Middle frontal gyrus (tissue), 1 donor: ENCODE measurements around the gene CACNA1G.

Experiments used
- DNase-seq: peaks from one replicate; pipeline ENCODE4 v3.0.0-alpha.2; 2015; ENCODE audit warnings: low spot score; ENCODE audit errors: extremely low spot score

The CACNA1G gene

GRCh38 chr17:50586421-50587247 lies 26.1 kb downstream of the CACNA1G start:
- no peak for DNase-seq

DNA sequence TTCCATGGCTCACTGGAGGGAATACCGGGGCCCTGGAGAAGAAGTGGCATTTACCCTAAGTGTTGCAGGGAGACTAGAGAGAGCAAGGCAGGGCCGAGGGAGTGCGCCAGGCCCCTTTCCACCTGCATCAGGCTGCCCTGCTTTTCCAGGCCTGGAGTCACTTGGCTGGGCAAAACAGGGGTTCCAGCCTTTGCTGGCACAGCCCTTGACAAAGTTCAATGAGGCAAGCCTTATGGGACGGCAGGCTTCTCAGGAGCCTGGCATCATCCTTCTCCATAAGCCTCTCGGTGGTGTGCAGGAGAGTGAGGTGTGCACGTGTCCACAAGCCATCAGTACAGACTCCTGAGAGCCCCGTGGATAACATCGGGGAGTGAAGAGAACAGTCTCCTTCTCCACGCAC lies 27.1 kb downstream of the CACNA1G start:
- DNase-seq, result no peak

GRCh38 chr17:50588391-50589049 lies 28.0 kb downstream of the CACNA1G start:
- DNase-seq, result no peak

DNA sequence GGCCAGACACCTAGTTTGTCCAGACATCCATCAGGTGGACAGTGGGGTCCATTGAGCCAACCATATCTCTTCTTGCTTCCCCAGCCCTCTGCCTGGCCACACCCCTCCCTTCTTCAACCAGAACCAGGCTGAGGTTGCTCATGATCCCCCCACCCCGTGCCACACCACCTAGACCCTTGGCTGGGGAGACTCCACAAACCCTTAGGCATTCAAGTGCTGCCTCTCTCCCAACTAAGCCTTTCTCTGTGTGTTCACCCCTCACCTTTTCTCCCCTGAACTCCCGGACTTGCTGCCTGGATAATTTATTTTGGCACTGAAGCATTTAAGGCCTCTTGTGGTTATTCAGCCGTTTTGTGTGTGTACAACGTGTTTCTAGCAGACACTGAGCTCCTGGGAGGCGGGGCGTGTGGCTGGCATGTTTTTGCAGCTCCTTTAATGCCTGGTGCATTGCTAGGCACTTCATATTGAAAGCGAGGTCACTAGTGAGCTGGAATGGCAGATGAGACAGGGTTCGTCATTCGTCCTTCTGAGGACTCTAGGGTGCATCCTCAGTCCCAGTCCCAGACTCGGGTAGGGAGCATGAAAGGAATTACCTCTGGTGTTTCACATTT lies 28.7 kb downstream of the CACNA1G start:
- no peak for DNase-seq

DNA sequence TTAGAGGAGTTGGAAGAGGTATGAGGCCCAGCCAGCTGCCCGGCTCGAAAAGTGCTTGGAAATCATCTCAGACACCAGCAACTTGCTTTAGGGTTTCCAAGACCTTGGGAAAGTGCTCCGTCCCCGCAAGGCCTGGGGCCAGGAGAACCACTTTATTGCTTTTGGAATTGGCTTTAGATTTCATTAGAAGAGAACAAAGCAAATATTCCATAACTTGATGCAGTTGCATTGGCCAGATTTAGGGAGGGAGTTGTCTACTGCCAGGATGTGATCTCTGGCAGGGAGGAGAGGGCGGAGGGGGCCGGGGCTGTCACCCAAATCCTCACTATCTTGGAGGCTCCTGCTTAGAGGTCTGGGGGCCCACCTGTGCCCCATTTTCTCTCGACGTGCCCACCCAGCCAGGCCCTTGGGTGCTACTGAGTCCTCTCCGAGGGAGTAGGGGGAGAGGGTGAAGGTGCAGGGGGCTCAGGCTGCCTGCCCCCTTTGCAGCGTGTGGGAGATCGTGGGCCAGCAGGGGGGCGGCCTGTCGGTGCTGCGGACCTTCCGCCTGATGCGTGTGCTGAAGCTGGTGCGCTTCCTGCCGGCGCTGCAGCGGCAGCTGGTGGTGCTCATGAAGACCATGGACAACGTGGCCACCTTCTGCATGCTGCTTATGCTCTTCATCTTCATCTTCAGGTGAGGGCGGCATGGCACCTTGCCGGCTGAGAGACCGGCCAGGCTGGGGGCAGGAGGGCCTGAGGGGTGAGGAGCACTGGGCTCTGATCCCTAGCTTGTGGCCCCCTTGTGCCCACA lies 30.6 kb downstream of the CACNA1G start:
- no peak for DNase-seq

DNA sequence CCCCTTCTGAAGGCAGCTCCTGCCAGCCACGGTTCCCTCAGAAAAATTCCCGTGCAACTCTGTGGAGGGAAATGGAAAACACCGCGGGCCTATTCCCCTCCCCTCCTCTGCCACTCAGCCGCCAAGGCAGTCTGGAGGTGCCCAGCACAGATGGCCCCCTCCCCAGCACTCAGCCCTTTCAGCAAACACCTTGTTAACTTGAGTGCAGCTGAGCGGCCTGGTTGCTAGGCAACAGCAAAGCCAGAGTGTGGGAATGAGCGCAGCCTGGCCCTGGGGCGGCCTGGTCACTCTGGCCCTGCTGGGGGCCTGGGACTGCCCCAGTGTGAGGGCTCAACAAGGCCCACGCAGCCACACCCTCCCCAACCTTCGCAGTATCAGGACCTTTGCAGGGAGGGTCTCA lies 32.8 kb downstream of the CACNA1G start:
- DNase-seq, result no peak

- DNase-seq, result no peak
These were observed 33.8 kb downstream of the CACNA1G start for GRCh38 chr17:50594128-50594823.

DNA sequence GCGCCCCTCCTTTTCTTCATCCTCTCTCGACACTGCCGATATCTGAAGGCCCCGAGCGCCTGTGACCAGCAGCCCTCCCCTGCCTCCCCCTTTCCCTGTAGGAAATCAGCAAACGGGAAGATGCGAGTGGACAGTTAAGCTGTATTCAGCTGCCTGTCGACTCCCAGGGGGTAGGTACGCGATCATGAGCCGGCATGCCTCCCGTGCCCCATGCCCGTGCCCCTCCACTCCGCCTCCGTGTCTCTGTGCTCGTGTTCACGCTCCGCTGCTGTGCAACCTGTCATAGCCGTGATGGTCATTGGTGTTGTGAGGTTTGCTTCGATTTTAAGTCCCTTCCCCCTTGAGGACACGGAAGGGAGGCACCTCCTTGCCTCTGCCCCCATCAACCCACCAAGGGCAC lies 34.4 kb downstream of the CACNA1G start:
- DNase-seq, result no peak

GRCh38 chr17:50596191-50597037 lies 35.9 kb downstream of the CACNA1G start:
- no peak for DNase-seq

DNA sequence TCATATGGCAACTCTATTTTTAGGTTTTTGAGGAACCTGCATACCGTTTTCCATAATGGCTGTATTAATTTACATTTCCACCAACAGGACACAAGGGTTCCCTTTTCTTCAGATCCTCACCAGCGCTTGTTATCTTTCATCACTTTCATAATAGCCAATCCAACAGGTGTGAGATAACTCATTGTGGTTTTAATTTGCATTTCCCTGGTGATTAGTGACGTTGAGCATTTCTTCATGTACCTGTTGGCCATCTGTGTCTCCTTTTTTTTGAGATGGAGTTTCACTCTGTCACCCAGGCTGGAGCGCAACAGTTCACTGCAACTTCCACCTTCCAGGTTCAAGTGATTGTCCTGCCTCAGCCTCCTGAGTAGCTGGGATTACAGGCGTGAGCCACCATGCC lies 38.0 kb downstream of the CACNA1G start:
- no peak for DNase-seq

GRCh38 chr17:50599606-50600005 lies 39.1 kb downstream of the CACNA1G start:
- no peak for DNase-seq

- DNase-seq, result no peak
These were observed 41.4 kb downstream of the CACNA1G start for GRCh38 chr17:50601823-50602375.

GRCh38 chr17:50602836-50603235 lies 42.3 kb downstream of the CACNA1G start:
- DNase-seq, result no peak

DNA sequence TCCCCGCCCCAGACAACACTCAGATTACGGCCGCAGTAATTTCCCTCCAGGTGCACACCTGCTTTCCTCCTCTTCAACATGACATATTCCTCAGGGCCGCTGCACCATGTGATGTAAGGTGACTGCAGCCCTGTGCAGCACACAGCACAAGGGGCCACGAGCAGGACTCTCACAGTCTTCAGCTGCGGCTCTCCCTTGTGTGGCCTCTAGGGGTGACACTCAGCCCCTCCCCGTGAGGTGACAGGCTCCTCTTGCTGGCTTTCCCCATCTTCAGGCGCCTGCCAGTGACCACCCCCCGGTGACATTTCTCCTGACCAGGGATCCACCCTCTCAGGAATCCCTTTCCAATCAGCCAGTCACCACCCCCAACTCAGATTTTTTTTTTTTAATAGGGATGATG lies 42.8 kb downstream of the CACNA1G start:
- no peak for DNase-seq

DNA sequence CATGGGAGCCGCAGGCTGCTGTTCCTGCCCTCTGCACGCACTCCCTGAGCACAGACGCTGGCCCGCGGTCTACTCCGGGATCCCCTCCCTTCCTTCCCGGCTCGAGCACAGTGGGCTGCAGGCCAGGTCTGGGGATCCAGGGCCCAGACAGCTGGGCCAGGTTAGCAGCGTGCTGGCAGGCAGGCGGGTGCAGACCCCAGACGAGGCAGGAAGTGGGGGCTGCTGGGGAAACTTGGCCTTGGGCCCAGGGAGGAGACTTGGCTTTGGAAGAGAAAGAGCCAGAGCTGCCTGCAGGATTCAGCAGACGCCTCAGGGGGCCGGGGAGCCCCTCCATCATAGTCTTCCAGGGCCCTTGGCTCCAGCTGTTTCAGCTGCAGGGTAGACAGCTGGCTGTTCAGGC lies 44.0 kb downstream of the CACNA1G start:
- DNase-seq, result no peak

DNA sequence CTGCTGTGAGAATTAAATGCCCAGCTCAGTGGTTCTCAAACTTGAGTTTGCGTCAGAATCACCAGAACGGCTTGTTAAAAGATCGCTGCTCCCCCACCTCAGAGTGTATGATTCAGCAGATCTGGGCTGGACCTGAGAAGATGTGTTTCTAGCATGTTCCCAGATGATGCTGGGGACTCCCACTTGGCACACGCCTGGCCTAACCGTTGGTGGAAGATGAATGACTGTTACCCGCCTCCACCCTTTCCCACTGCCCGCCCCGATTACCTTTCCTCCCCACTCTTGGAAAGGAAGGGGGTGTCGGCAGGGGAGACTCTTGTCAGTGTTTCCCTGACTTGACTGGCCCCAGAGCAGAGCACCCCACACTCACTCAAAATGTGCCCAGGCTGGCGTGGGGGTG lies 44.9 kb downstream of the CACNA1G start:
- DNase-seq, result no peak

- DNase-seq, result no peak
These were observed 47.1 kb downstream of the CACNA1G start for GRCh38 chr17:50607522-50608175.

DNA sequence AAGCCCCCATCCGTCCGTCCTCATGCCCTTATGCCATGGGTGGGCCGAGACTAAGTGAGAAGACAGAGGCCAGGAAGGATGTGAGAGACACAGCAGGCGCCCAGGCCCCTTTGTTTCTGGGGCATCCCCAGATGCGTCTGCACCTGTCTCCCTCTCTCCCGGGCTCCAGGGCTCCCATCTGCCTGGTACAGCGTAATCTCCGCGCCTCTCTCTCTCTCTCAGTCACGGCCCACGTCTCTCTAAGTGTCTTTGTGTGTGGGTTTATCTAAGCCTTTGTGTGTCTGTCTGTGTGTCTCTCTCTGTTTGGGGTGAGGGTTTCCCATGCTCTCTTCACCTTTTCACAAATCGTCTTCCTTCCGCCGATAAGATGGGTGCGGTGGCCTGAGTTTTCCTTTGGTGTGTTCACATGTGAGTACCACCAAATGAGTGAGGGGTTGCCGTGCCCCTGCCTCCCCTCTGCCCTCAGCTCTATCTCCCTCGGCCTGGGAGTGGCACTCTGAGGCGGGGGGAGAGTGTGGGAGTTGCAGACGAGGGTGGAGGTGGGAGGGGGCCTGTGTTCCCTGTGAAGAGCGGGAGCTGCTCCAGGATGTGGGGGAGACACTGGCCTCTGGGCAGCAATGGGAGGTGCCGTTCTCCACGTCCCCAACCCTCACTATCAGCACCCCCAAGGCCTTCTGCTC lies 48.3 kb downstream of the CACNA1G start:
- no peak for DNase-seq
